ENCODE measurements around the gene TSPAN15.

DNA sequence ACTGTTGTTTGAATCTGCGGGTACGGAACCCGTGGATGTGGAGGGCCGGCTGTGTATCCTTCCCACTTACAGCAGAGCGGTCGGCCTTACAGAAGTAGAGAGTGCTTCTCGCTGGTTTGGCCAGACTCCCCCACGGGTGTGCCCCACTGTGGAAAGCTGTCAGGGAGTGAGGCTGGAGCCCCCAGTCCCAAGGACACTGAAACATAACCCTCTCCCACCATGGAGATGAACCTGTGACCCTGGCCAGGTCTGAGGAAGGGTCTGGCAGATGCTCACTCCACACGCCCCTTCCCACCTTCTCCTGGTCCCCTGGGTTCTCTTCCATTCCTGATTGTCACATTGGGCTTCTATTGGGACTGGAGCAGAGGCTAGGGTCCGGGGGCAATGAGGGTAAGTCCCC, 39.6 kb downstream of the TSPAN15 start:
- TF ChIP-seq, protein P1, sequence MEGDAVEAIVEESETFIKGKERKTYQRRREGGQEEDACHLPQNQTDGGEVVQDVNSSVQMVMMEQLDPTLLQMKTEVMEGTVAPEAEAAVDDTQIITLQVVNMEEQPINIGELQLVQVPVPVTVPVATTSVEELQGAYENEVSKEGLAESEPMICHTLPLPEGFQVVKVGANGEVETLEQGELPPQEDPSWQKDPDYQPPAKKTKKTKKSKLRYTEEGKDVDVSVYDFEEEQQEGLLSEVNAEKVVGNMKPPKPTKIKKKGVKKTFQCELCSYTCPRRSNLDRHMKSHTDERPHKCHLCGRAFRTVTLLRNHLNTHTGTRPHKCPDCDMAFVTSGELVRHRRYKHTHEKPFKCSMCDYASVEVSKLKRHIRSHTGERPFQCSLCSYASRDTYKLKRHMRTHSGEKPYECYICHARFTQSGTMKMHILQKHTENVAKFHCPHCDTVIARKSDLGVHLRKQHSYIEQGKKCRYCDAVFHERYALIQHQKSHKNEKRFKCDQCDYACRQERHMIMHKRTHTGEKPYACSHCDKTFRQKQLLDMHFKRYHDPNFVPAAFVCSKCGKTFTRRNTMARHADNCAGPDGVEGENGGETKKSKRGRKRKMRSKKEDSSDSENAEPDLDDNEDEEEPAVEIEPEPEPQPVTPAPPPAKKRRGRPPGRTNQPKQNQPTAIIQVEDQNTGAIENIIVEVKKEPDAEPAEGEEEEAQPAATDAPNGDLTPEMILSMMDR (IDR thresholded peaks at IDR 0.05) = no peak
- TF ChIP-seq EP300 (IDR thresholded peaks at IDR 0.05) = no peak
